Measurements from ENCODE around the gene SIRPB2.

SIRPB2 gene

GRCh38 chr20:1469925-1470571 is 21.2 kb downstream of the SIRPB2 start:
- H4K8ac ChIP-seq (ENCODE audit: low read depth, low read length) = no peak overlapping the region
- no peak overlapping the region for H3K4ac ChIP-seq (ENCODE audit: low read depth, low read length)
- no peak overlapping the region for H4K91ac ChIP-seq (ENCODE audit: low read depth, low read length)
- no CpG with 5 or more reads among the region's 11 CpGs for WGBS (ENCODE audit: extremely low coverage, insufficient coverage, insufficient read length)
- H3K18ac ChIP-seq (ENCODE audit: low read length) = no peak overlapping the region
- no peak overlapping the region for H3K4me2 ChIP-seq (ENCODE audit: low read length)
- peaks cover 4% of the 10 kb centered on the region for H3K79me2 ChIP-seq (ENCODE audit: control insufficient read depth, insufficient read depth, low read length, poor library complexity)
- no peak overlapping the region for H4K12ac ChIP-seq (ENCODE audit: low read depth, low read length)
- H3K9me3 ChIP-seq (ENCODE audit: insufficient read depth, low read depth, low read length) = no peaks in the 10 kb centered on the region
- H2BK5ac ChIP-seq (ENCODE audit: low read depth, low read length, poor library complexity) = no peak overlapping the region
- H3K14ac ChIP-seq (ENCODE audit: low read length) = no peak overlapping the region
- no peaks in the 10 kb centered on the region for H3K27me3 ChIP-seq (ENCODE audit: insufficient read depth, low read length)
- H3K79me1 ChIP-seq (ENCODE audit: low read length) = peaks cover 4% of the 10 kb centered on the region
- no peak overlapping the region for H3K4me3 ChIP-seq (ENCODE audit: low read depth, low read length)
- no peak overlapping the region for H2BK120ac ChIP-seq (ENCODE audit: insufficient read depth, low read length, poor library complexity)
- H3K36me3 ChIP-seq (ENCODE audit: control insufficient read depth in 1 of 2, insufficient read depth in 2 of 2, low read length in 2 of 2) = no peaks in the 10 kb centered on the region
- H2BK12ac ChIP-seq (ENCODE audit: low read length) = no peak overlapping the region
- DNase-seq = peak; percentile 95 to 96
- no peak overlapping the region for H3K23ac ChIP-seq (ENCODE audit: low read length)
- H3K27ac ChIP-seq (ENCODE audit: low read depth, low read length) = no peak overlapping the region
- H3K9ac ChIP-seq (ENCODE audit: low read length) = no peak overlapping the region
- no peak overlapping the region for H2AFZ ChIP-seq (ENCODE audit: insufficient read depth, low read length, poor library complexity)
- H3K4me1 ChIP-seq (ENCODE audit: control insufficient read depth in 1 of 2, insufficient read depth in 2 of 2, low read length in 2 of 2) = peaks cover 0 to 4% of the 10 kb centered on the region in 2 experiments
- no peak overlapping the region for H2AK5ac ChIP-seq (ENCODE audit: low read length)

- Histone ChIP-seq H3K4me1 (ENCODE audit: control insufficient read depth in 1 of 2, insufficient read depth in 2 of 2, low read length in 2 of 2) (peaks cover 0 to 4% of the 10 kb centered on the region in 2 experiments), H3K4me2 (ENCODE audit: low read length) (no peak overlapping the region), H3K4ac (ENCODE audit: low read depth, low read length) (no peak overlapping the region), H3K18ac (ENCODE audit: low read length) (no peak overlapping the region), H3K23ac (ENCODE audit: low read length) (no peak overlapping the region), H3K9ac (ENCODE audit: low read length) (no peak overlapping the region), H3K9me3 (ENCODE audit: insufficient read depth, low read depth, low read length) (no peaks in the 10 kb centered on the region), H2AK5ac (ENCODE audit: low read length) (no peak overlapping the region), H3K27ac (ENCODE audit: low read depth, low read length) (no peak overlapping the region), H2BK120ac (ENCODE audit: insufficient read depth, low read length, poor library complexity) (no peak overlapping the region), H4K91ac (ENCODE audit: low read depth, low read length) (no peak overlapping the region), H3K27me3 (ENCODE audit: insufficient read depth, low read length) (no peaks in the 10 kb centered on the region), H4K8ac (ENCODE audit: low read depth, low read length) (no peak overlapping the region), H2BK5ac (ENCODE audit: low read depth, low read length, poor library complexity) (no peak overlapping the region), H3K79me2 (ENCODE audit: control insufficient read depth, insufficient read depth, low read length, poor library complexity) (peaks cover 4% of the 10 kb centered on the region), H3K4me3 (ENCODE audit: low read depth, low read length) (no peak overlapping the region), H3K79me1 (ENCODE audit: low read length) (peaks cover 4% of the 10 kb centered on the region), H2BK12ac (ENCODE audit: low read length) (no peak overlapping the region), H4K12ac (ENCODE audit: low read depth, low read length) (no peak overlapping the region), H3K36me3 (ENCODE audit: control insufficient read depth in 1 of 2, insufficient read depth in 2 of 2, low read length in 2 of 2) (no peaks in the 10 kb centered on the region), H2AFZ (ENCODE audit: insufficient read depth, low read length, poor library complexity) (no peak overlapping the region), H3K14ac (ENCODE audit: low read length) (no peak overlapping the region)
- DNase-seq = no peak
- WGBS (ENCODE audit: extremely low coverage, insufficient coverage, insufficient read length) = no CpG with 5 or more reads among the region's 9 CpGs
Observed at GRCh38 chr20:1469306-1469905, 21.8 kb downstream of the SIRPB2 start.

- Histone ChIP-seq H3K79me1 (ENCODE audit: low read length) (peaks cover 4% of the 10 kb centered on the region), H4K91ac (ENCODE audit: low read depth, low read length) (no peak overlapping the region), H3K9me3 (ENCODE audit: insufficient read depth, low read depth, low read length) (no peaks in the 10 kb centered on the region), H3K4me1 (ENCODE audit: control insufficient read depth in 1 of 2, insufficient read depth in 2 of 2, low read length in 2 of 2) (peaks cover 0 to 4% of the 10 kb centered on the region in 2 experiments), H2BK12ac (ENCODE audit: low read length) (no peak overlapping the region), H3K27ac (ENCODE audit: low read depth, low read length) (no peak overlapping the region), H3K27me3 (ENCODE audit: insufficient read depth, low read length) (no peaks in the 10 kb centered on the region), H3K4me2 (ENCODE audit: low read length) (no peak overlapping the region), H3K4me3 (ENCODE audit: low read depth, low read length) (no peak overlapping the region), H3K36me3 (ENCODE audit: control insufficient read depth in 1 of 2, insufficient read depth in 2 of 2, low read length in 2 of 2) (peaks cover 3 to 8% of the 10 kb centered on the region in 2 experiments), H2AFZ (ENCODE audit: insufficient read depth, low read length, poor library complexity) (no peak overlapping the region), H3K9ac (ENCODE audit: low read length) (no peak overlapping the region), H4K12ac (ENCODE audit: low read depth, low read length) (no peak overlapping the region), H3K18ac (ENCODE audit: low read length) (no peak overlapping the region), H3K79me2 (ENCODE audit: control insufficient read depth, insufficient read depth, low read length, poor library complexity) (peaks cover 4% of the 10 kb centered on the region), H4K8ac (ENCODE audit: low read depth, low read length) (no peak overlapping the region), H3K4ac (ENCODE audit: low read depth, low read length) (no peak overlapping the region), H2AK5ac (ENCODE audit: low read length) (no peak overlapping the region), H3K14ac (ENCODE audit: low read length) (no peak overlapping the region), H3K23ac (ENCODE audit: low read length) (no peak overlapping the region), H2BK120ac (ENCODE audit: insufficient read depth, low read length, poor library complexity) (no peak overlapping the region), H2BK5ac (ENCODE audit: low read depth, low read length, poor library complexity) (no peak overlapping the region)
- no CpG with 5 or more reads among the region's 7 CpGs for WGBS (ENCODE audit: extremely low coverage, insufficient coverage, insufficient read length)
- DNase-seq = no peak
Observed at GRCh38 chr20:1468117-1468624, 23.0 kb downstream of the SIRPB2 start.

- H3K23ac ChIP-seq (ENCODE audit: low read length) = no peak overlapping the region
- H3K27ac ChIP-seq (ENCODE audit: low read depth, low read length) = no peak overlapping the region
- H3K79me2 ChIP-seq (ENCODE audit: control insufficient read depth, insufficient read depth, low read length, poor library complexity) = peaks cover 4% of the 10 kb centered on the region
- no peaks in the 10 kb centered on the region for H3K9me3 ChIP-seq (ENCODE audit: insufficient read depth, low read depth, low read length)
- no peak overlapping the region for H2BK120ac ChIP-seq (ENCODE audit: insufficient read depth, low read length, poor library complexity)
- H3K4ac ChIP-seq (ENCODE audit: low read depth, low read length) = no peak overlapping the region
- H3K9ac ChIP-seq (ENCODE audit: low read length) = no peak overlapping the region
- WGBS (ENCODE audit: extremely low coverage, insufficient coverage, insufficient read length) = no CpG with 5 or more reads among the region's 22 CpGs
- peaks cover 0 to 4% of the 10 kb centered on the region in 2 experiments for H3K4me1 ChIP-seq (ENCODE audit: control insufficient read depth in 1 of 2, insufficient read depth in 2 of 2, low read length in 2 of 2)
- no peak overlapping the region for H3K4me3 ChIP-seq (ENCODE audit: low read depth, low read length)
- H4K12ac ChIP-seq (ENCODE audit: low read depth, low read length) = no peak overlapping the region
- no peak overlapping the region for H4K8ac ChIP-seq (ENCODE audit: low read depth, low read length)
- H2BK5ac ChIP-seq (ENCODE audit: low read depth, low read length, poor library complexity) = no peak overlapping the region
- H3K14ac ChIP-seq (ENCODE audit: low read length) = no peak overlapping the region
- H3K18ac ChIP-seq (ENCODE audit: low read length) = no peak overlapping the region
- no peak overlapping the region for H2AK5ac ChIP-seq (ENCODE audit: low read length)
- no peak overlapping the region for H4K91ac ChIP-seq (ENCODE audit: low read depth, low read length)
- no peak overlapping the region for H2AFZ ChIP-seq (ENCODE audit: insufficient read depth, low read length, poor library complexity)
- H2BK12ac ChIP-seq (ENCODE audit: low read length) = no peak overlapping the region
- peaks cover 3 to 9% of the 10 kb centered on the region in 2 experiments for H3K36me3 ChIP-seq (ENCODE audit: control insufficient read depth in 1 of 2, insufficient read depth in 2 of 2, low read length in 2 of 2)
- H3K27me3 ChIP-seq (ENCODE audit: insufficient read depth, low read length) = no peaks in the 10 kb centered on the region
- H3K79me1 ChIP-seq (ENCODE audit: low read length) = peaks cover 4% of the 10 kb centered on the region
- DNase-seq = peak; percentile 85 to 90
- H3K4me2 ChIP-seq (ENCODE audit: low read length) = no peak overlapping the region
Observed at GRCh38 chr20:1467355-1468116, 23.7 kb downstream of the SIRPB2 start.
